HCT116 (cell line): Measurements from ENCODE around the gene SUN2. TPM values are rescaled to one million over a fixed set of nuclear protein-coding genes. Genes with fewer than 3 reads are reported as not detected.

ENCODE experiments used
- ATAC-seq: fragments of 200-7000 bp; cut with Tn5 transposase; 2 replicates; pipeline ENCODE4 v1.9.1; 2020; ENCODE audit warnings: mild to moderate bottlenecking, moderate library complexity
- BruUV-seq: library from RNA; stranded (reverse); fragments of 400-500 nt; replicated peaks from 2 replicates; lab custom pipeline; 2021; lab: Mats Ljungman, UMichigan
- CTCF ChIA-PET: fragments of 300-600 bp; sonication (Branson Sonifier 250); formaldehyde crosslinking; loops from one replicate; lab custom pipeline; 2021; ENCODE audit warnings: antibody characterized with exemption; lab: Charles Lee
- POLR2A ChIA-PET: fragments of 300-600, 350-600 bp; sonication (Branson Sonifier 250); formaldehyde crosslinking; loops from one replicate; lab custom pipeline; 2021; ENCODE audit warnings: antibody characterized with exemption; lab: Charles Lee
- RAD21 ChIA-PET, 2 experiments: fragments of 300-600 bp; sonication (Branson Sonifier 250); formaldehyde crosslinking; loops; one replicate each; lab custom pipeline; 2023; ENCODE audit warnings: low total read pairs in 2 of 2; ENCODE audit not compliant: uncharacterized antibody in 2 of 2, unreplicated experiment in 2 of 2, low non-redundant PET in 1 of 2; lab: Charles Lee
- DNase-seq: peaks from one replicate; pipeline ENCODE4 v3.0.0-alpha.2; 2010; ENCODE audit warnings: low read depth, low spot score
- H2AFZ ChIP-seq: fragments of 200-600 bp; shearing (Covaris generic), sonication (generic); 2 replicates; pipeline ENCODE4 v1.6.1; 2017; ENCODE audit warnings: low read depth, mixed run types, mixed read lengths, antibody characterized with exemption, low read length; ENCODE audit not compliant: poor library complexity, severe bottlenecking
- H3K27ac ChIP-seq: 2 replicates; pipeline ENCODE4 v1.5.1; 2012; ENCODE audit warnings: low read depth, low read length
- H3K27me3 ChIP-seq: fragments of 200-600 bp; sonication (generic); 2 replicates; pipeline ENCODE4 v1.6.1; 2016; ENCODE audit warnings: mixed run types, low read length, mixed read lengths; ENCODE audit not compliant: insufficient read depth
- H3K36me3 ChIP-seq, 2 experiments: fragments of 200-500 bp in 1 of 2; fragments of 200-600 bp in 1 of 2; sonication (Bioruptor generic) in 1 of 2; sonication (generic) in 1 of 2; 2 replicates each; pipeline versions ENCODE4 v1.5.1 to v1.6.1; 2014 to 2016; ENCODE audit warnings: low read length in 2 of 2, inconsistent platforms in 1 of 2, mixed read lengths in 1 of 2, mixed run types in 1 of 2; ENCODE audit not compliant: insufficient read depth in 2 of 2, control insufficient read depth in 1 of 2
- H3K4me1 ChIP-seq, 2 experiments: fragments of 200-600 bp in 1 of 2; sonication (generic) in 1 of 2; 2 replicates each; pipeline versions ENCODE4 v1.5.1 to v1.6.1; 2012 to 2017; ENCODE audit warnings: low read length in 2 of 2, inconsistent platforms in 1 of 2, mild to moderate bottlenecking in 1 of 2, mixed read lengths in 1 of 2, mixed run types in 1 of 2, moderate library complexity in 1 of 2; ENCODE audit not compliant: insufficient read depth in 2 of 2, control insufficient read depth in 1 of 2
- H3K4me2 ChIP-seq: fragments of 200-600 bp; sonication (generic); 2 replicates; pipeline ENCODE4 v1.6.1; 2017; ENCODE audit warnings: mixed run types, low read length, mixed read lengths
- H3K4me3 ChIP-seq, 2 experiments: fragments of 200-600 bp in 1 of 2; sonication (generic) in 1 of 2; replicated peaks in 1 of 2; 2 replicates each; pipeline ENCODE4 v1.5.1; 2011 to 2016; ENCODE audit warnings: low read length in 2 of 2, control low read depth in 1 of 2, low read depth in 1 of 2, mild to moderate bottlenecking in 1 of 2, mixed read lengths in 1 of 2, mixed run types in 1 of 2
- H3K79me2 ChIP-seq: fragments of 200-600 bp; sonication (generic); 2 replicates; pipeline ENCODE4 v1.6.1; 2017; ENCODE audit warnings: mild to moderate bottlenecking, mixed run types, low read length, moderate library complexity, mixed read lengths; ENCODE audit not compliant: insufficient read depth
- H3K9ac ChIP-seq: fragments of 200-600 bp; sonication (generic); 2 replicates; pipeline ENCODE4 v1.6.1; 2016; ENCODE audit warnings: low read length, mixed read lengths
- H3K9me2 ChIP-seq: fragments of 200-600 bp; sonication (generic), shearing (Covaris generic); 2 replicates; pipeline ENCODE4 v1.6.1; 2017; ENCODE audit warnings: mixed run types, mild to moderate bottlenecking, moderate library complexity; ENCODE audit not compliant: insufficient read depth
- H3K9me3 ChIP-seq, 2 experiments: fragments of 200-500 bp in 1 of 2; fragments of 200-600 bp in 1 of 2; sonication (Bioruptor generic) in 1 of 2; sonication (generic) in 1 of 2; 2 replicates each; pipeline ENCODE4 v1.6.1; 2014 to 2017; ENCODE audit warnings: low read length in 2 of 2, mixed read lengths in 2 of 2, inconsistent platforms in 1 of 2, low read depth in 1 of 2, mild to moderate bottlenecking in 1 of 2, mixed run types in 1 of 2, moderate library complexity in 1 of 2; ENCODE audit not compliant: control insufficient read depth in 1 of 2, insufficient read depth in 1 of 2
- H4K20me1 ChIP-seq: fragments of 200-600 bp; sonication (generic), shearing (Covaris generic); 2 replicates; pipeline ENCODE4 v1.6.1; 2017; ENCODE audit warnings: mixed run types, mild to moderate bottlenecking, moderate library complexity; ENCODE audit not compliant: insufficient read depth
- CBX3 ChIP-seq: IDR thresholded peaks from 2 replicates; pipeline ENCODE4 v1.6.1; 2012; ENCODE audit warnings: low read depth
- CEBPB ChIP-seq: IDR thresholded peaks from 2 replicates; pipeline ENCODE4 v1.6.1; 2012; ENCODE audit warnings: low read depth
- CTCF ChIP-seq, 3 experiments: fragments of 200-600 bp in 1 of 3; sonication (generic) in 1 of 3; IDR thresholded peaks in 2 of 3; conservative IDR thresholded peaks in 1 of 3; 2 replicates each; pipeline ENCODE4 v1.5.1; 2012 to 2017; ENCODE audit warnings: low read depth in 2 of 3, low read length in 2 of 3, antibody characterized with exemption in 1 of 3, borderline replicate concordance in 1 of 3, control low read depth in 1 of 3, mild to moderate bottlenecking in 1 of 3, mixed read lengths in 1 of 3, mixed run types in 1 of 3, moderate library complexity in 1 of 3; ENCODE audit not compliant: insufficient read depth in 1 of 3
- EGR1 ChIP-seq: IDR thresholded peaks from 2 replicates; pipeline ENCODE4 v1.6.1; 2012; ENCODE audit warnings: low read depth
- EZH2 ChIP-seq: fragments of 200-600 bp; sonication (generic); IDR thresholded peaks from 2 replicates; pipeline ENCODE4 v1.6.1; 2017; ENCODE audit warnings: antibody characterized with exemption, mixed run types
- POLR2A ChIP-seq: IDR thresholded peaks from 2 replicates; pipeline ENCODE4 v1.7.0; 2011; ENCODE audit warnings: borderline replicate concordance; ENCODE audit not compliant: insufficient read depth, insufficient read length; ENCODE audit errors: extremely low read depth
- SIN3A ChIP-seq: IDR thresholded peaks from 2 replicates; pipeline ENCODE4 v1.6.1; 2012; ENCODE audit warnings: low read depth
- TCF7L2 ChIP-seq: IDR thresholded peaks from 2 replicates; pipeline ENCODE4 v1.7.0; 2011; ENCODE audit warnings: borderline replicate concordance, inconsistent platforms; ENCODE audit not compliant: insufficient read depth, insufficient read length; ENCODE audit errors: extremely low read depth
- ZNF274 ChIP-seq: fragments of 200-500 bp; sonication (Bioruptor generic); IDR thresholded peaks from 2 replicates; pipeline ENCODE4 v1.6.1; 2014; ENCODE audit warnings: mild to moderate bottlenecking, low read depth, low read length, inconsistent platforms
- intact Hi-C: fragments of 100-400 bp; cut with micrococcal nuclease; formaldehyde crosslinking; loops from 2 replicates; pipeline ENCODE4 v1.10.0; 2022
- total RNA-seq: library from RNA; stranded (reverse); gene quantifications from one replicate; pipeline ENCODE4 v1.2.1, GENCODE V29; 2021; ENCODE audit not compliant: unreplicated experiment
- TF ChIP-seq, protein P1 (sequence below): IDR thresholded peaks from 2 replicates; pipeline ENCODE4 v1.6.1; 2011; ENCODE audit warnings: mild to moderate bottlenecking, low read length, moderate library complexity; ENCODE audit not compliant: insufficient replicate concordance; ENCODE audit errors: extremely low read depth

SUN2 gene
- total RNA-seq, 1 experiment from 2014 or later = 71.6 TPM

GRCh38 chr22:38694940-38695339 is 60.9 kb downstream of the SUN2 start:
- H3K4me2 ChIP-seq = peak overlapping the region; percentile 48
- TF ChIP-seq EGR1 = 0 out of 2 replicates have a peak, but pooled peaks have one; percentile 14
- no peak for TF ChIP-seq EZH2
- ChIA-PET CTCF (no interaction called here), POLR2A (interaction anchor here (4.0 kb wide), 1 partner anchor 12 kb away, joined by 26 read pairs; the partner anchor contains the start of gene TOMM22), RAD21 (no interaction called here)
- BruUV-seq = no TSS peak
- intact Hi-C loops = no loop called here
- peak overlapping the region; percentile 10; the same call in 1 of the 2 replicates for H3K27ac ChIP-seq
- H3K4me3 ChIP-seq = no peak overlapping the region
- no peaks in the 10 kb centered on the region for H3K9me3 ChIP-seq
- H2AFZ ChIP-seq = no peak overlapping the region
- H3K79me2 ChIP-seq = peaks cover 98% of the 10 kb centered on the region
- peaks cover 27 to 53% of the 10 kb centered on the region in 2 experiments for H3K4me1 ChIP-seq
- H4K20me1 ChIP-seq = 0 out of 2 replicates have a peak, but pooled peaks cover 7% of the 10 kb centered on the region
- peaks cover 2 to 31% of the 10 kb centered on the region in 2 experiments; a peak in 2 of 4 replicates for H3K36me3 ChIP-seq
- DNase-seq (no peak), ATAC-seq (no peak)
- H3K9ac ChIP-seq = peak overlapping the region; percentile 22; the same call in 1 of the 2 replicates
- H3K27me3 ChIP-seq = no peaks in the 10 kb centered on the region
- H3K9me2 ChIP-seq = no peaks in the 10 kb centered on the region

DNA sequence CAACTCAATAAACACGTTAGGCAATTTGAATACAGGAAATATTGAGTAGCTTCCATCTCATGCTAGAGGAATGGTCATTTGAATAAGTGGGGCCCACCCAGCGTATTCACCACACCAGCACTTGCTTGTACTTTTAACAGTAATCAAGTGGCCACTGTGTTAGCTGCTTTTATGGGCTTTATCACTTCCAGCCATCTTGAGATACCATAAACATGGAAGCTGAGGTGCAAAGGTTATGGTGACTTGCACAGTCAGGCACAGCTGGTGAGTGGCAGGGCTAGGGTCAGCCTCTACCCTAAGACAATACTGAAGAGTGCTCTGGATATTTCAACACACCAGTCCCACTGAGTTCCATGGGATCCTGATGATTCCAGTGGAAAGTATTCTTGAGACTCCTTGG is 61.7 kb downstream of the SUN2 start:
- BruUV-seq = no TSS peak
- H3K9me3 ChIP-seq = no peaks in the 10 kb centered on the region
- ChIA-PET RAD21 (no interaction called here), POLR2A (interaction anchor here (4.0 kb wide), 1 partner anchor 11 kb away, joined by 26 read pairs; the partner anchor contains the start of gene TOMM22), CTCF (no interaction called here)
- H3K9ac ChIP-seq = no peak overlapping the region
- peaks cover 21 to 44% of the 10 kb centered on the region in 2 experiments for H3K4me1 ChIP-seq
- intact Hi-C loops = no loop called here
- no peak for ATAC-seq
- 0 out of 2 replicates have a peak, but pooled peaks cover 13% of the 10 kb centered on the region for H4K20me1 ChIP-seq
- no peaks in the 10 kb centered on the region for H3K9me2 ChIP-seq
- TF ChIP-seq CBX3 = no peak
- TF ChIP-seq, protein P1, sequence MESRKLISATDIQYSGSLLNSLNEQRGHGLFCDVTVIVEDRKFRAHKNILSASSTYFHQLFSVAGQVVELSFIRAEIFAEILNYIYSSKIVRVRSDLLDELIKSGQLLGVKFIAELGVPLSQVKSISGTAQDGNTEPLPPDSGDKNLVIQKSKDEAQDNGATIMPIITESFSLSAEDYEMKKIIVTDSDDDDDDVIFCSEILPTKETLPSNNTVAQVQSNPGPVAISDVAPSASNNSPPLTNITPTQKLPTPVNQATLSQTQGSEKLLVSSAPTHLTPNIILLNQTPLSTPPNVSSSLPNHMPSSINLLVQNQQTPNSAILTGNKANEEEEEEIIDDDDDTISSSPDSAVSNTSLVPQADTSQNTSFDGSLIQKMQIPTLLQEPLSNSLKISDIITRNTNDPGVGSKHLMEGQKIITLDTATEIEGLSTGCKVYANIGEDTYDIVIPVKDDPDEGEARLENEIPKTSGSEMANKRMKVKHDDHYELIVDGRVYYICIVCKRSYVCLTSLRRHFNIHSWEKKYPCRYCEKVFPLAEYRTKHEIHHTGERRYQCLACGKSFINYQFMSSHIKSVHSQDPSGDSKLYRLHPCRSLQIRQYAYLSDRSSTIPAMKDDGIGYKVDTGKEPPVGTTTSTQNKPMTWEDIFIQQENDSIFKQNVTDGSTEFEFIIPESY = no peak
- TF ChIP-seq CEBPB = no peak
- TF ChIP-seq TCF7L2 = no peak
- no peak for TF ChIP-seq EGR1
- no peak for TF ChIP-seq ZNF274
- no peak for TF ChIP-seq SIN3A
- no peak for TF ChIP-seq POLR2A
- TF ChIP-seq CTCF (IDR thresholded peaks at IDR 0.05 in 2 of 3, conservative IDR thresholded peaks at IDR 0.05 in 1 of 3; ENCODE audit: borderline replicate concordance in 1 of 3, insufficient read depth in 1 of 3, low read depth in 2 of 3, low read length in 2 of 3) = no peak
- H3K36me3 ChIP-seq = peaks cover 2 to 36% of the 10 kb centered on the region in 2 experiments; a peak in 2 of 4 replicates
- no peak overlapping the region for H3K4me3 ChIP-seq
- DNase-seq = no peak
- no peak overlapping the region for H3K27ac ChIP-seq
- no peak overlapping the region for H3K4me2 ChIP-seq
- H2AFZ ChIP-seq = no peak overlapping the region
- H3K79me2 ChIP-seq = peaks cover 96% of the 10 kb centered on the region
- no peaks in the 10 kb centered on the region for H3K27me3 ChIP-seq
